Glutamatergic neuron (in vitro differentiated cells): ENCODE measurements around the gene HES2. TPM values are rescaled to one million over a fixed set of nuclear protein-coding genes. Genes with fewer than 3 reads are reported as not detected.

Experiments used
- DNase-seq: peaks from one replicate; pipeline ENCODE4 v3.0.0; 2022
- H3K27ac Mint-ChIP-seq: one replicate; pipeline ENCODE4 v1.8.0; 2020; ENCODE audit warnings: mild to moderate bottlenecking, mixed read lengths, inconsistent platforms; ENCODE audit not compliant: unreplicated experiment
- H3K27me3 Mint-ChIP-seq: one replicate; pipeline ENCODE4 v1.8.0; 2020; ENCODE audit warnings: mild to moderate bottlenecking, moderate library complexity, mixed read lengths, inconsistent platforms; ENCODE audit not compliant: unreplicated experiment
- H3K36me3 Mint-ChIP-seq: one replicate; pipeline ENCODE4 v1.8.0; 2020; ENCODE audit warnings: mild to moderate bottlenecking, mixed read lengths, inconsistent platforms; ENCODE audit not compliant: unreplicated experiment
- H3K4me1 Mint-ChIP-seq: one replicate; pipeline ENCODE4 v1.8.0; 2020; ENCODE audit warnings: mild to moderate bottlenecking, low read depth, mixed read lengths, inconsistent platforms; ENCODE audit not compliant: unreplicated experiment
- H3K4me3 Mint-ChIP-seq: one replicate; pipeline ENCODE4 v1.8.0; 2020; ENCODE audit warnings: mild to moderate bottlenecking, mixed read lengths, inconsistent platforms; ENCODE audit not compliant: unreplicated experiment
- H3K9me3 Mint-ChIP-seq: one replicate; pipeline ENCODE4 v1.8.0; 2020; ENCODE audit warnings: mild to moderate bottlenecking, moderate library complexity, mixed read lengths, inconsistent platforms; ENCODE audit not compliant: unreplicated experiment
- total RNA-seq: library from RNA; stranded (reverse); fragmentation: NEBNext Ultra II Directional; extraction: Animal tissue kit (Norgen Biotek cat#: 25700); gene quantifications from one replicate; pipeline ENCODE4 v1.2.1, GENCODE V29; 2021; ENCODE audit not compliant: unreplicated experiment
- TF ChIP-seq, protein P1 (sequence below): fragments of 200-600 bp; sonication (generic); IDR thresholded peaks from one replicate; pipeline ENCODE4 v1.5.0; 2021; ENCODE audit not compliant: partially characterized antibody, unreplicated experiment

Gene HES2
- total RNA-seq, 1 donor from 2014 or later: 54.6 TPM

DNA sequence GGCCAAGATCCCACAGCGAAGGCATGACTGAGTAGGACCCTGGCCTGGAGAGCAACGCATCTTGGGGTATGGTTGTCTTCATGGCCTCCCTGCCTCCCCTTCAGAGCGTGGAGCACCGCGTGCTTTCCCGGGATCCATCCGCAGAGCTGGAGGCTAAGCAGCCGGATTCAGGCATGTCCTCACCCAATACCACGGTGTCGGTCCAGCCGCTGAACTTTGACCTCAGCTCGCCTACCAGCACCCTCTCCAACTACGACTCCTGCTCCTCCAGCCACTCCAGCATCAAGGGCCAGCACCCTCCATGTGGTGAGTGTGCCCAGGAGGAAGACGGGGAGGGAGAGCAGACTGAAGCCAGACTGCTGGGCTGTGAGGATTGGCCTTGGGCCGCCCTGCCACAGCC lies 24.7 kb upstream of the HES2 start:
- TF ChIP-seq, protein P1, sequence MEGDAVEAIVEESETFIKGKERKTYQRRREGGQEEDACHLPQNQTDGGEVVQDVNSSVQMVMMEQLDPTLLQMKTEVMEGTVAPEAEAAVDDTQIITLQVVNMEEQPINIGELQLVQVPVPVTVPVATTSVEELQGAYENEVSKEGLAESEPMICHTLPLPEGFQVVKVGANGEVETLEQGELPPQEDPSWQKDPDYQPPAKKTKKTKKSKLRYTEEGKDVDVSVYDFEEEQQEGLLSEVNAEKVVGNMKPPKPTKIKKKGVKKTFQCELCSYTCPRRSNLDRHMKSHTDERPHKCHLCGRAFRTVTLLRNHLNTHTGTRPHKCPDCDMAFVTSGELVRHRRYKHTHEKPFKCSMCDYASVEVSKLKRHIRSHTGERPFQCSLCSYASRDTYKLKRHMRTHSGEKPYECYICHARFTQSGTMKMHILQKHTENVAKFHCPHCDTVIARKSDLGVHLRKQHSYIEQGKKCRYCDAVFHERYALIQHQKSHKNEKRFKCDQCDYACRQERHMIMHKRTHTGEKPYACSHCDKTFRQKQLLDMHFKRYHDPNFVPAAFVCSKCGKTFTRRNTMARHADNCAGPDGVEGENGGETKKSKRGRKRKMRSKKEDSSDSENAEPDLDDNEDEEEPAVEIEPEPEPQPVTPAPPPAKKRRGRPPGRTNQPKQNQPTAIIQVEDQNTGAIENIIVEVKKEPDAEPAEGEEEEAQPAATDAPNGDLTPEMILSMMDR: no peak
- peaks cover 3% of the 10 kb centered on the region for H3K9me3 Mint-ChIP-seq
- H3K4me3 Mint-ChIP-seq: no peak overlapping the region
- DNase-seq: no peak
- peaks cover 8% of the 10 kb centered on the region for H3K4me1 Mint-ChIP-seq
- no peak overlapping the region for H3K27ac Mint-ChIP-seq
- H3K36me3 Mint-ChIP-seq: no peaks in the 10 kb centered on the region
- peaks cover 11% of the 10 kb centered on the region for H3K27me3 Mint-ChIP-seq

DNA sequence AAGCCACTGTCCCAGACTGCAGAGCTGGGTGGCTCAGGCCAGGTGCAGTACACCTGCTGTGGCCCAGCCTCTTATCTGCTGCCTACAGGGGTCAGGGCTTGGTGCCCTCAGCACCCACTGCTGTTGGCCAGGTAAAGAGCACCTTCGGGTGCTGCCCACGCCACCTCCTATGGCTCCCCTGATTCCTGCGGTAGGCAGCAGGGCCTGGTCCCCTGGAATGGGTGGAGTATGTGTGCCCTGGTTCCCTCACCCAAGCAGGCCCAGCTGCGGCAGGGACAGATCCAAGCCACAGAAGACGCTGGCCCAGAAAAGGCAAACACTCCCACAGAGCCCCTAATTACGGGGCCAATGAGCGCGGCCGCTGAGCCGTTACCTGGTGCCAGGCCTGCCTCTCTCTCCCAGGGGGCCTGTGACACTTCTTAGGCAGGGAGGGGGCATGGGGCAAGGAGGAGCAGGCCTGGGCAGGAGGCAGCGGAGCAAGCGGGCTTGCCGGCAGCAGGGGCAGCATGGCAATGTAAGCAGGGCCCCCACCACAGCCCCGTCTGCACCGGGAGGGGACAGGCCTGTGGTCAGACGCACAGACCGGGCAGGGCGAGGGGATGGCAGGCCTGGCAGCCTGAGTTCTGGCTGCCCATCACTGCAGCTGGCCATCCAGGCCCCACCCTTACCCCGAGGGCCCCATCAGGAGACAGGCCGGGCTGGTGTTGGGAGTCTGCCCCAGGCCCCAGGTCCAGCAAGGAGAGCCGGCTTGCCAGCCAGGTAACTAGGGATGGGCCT lies 23.8 kb upstream of the HES2 start:
- no peak overlapping the region for H3K4me3 Mint-ChIP-seq
- TF ChIP-seq, protein P1: no peak
- peaks cover 11% of the 10 kb centered on the region for H3K27me3 Mint-ChIP-seq
- H3K9me3 Mint-ChIP-seq: peaks cover 3% of the 10 kb centered on the region
- DNase-seq: no peak
- H3K4me1 Mint-ChIP-seq: peaks cover 10% of the 10 kb centered on the region
- H3K27ac Mint-ChIP-seq: no peak overlapping the region
- H3K36me3 Mint-ChIP-seq: no peaks in the 10 kb centered on the region

DNA sequence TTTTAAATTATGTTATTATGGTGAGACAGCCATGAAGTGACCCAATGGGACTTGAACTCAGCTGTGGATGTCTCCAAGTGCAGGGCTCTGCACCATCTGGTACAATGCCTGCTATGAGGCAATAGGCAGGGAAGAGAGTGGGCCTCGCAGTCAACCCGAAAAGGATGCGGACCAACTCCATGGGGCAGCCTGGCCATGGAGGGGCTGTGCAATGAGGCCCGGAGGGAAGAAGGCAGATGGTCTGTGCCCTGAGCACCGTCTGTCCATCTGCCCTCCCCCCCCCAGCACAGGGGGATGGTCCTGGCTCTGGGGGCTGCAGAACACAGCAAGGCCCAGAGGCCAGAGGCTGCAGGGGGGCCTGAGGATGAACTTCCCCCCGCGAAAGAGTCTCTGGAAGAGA lies 21.9 kb upstream of the HES2 start:
- TF ChIP-seq, protein P1: no peak
- H3K4me1 Mint-ChIP-seq: peaks cover 18% of the 10 kb centered on the region
- peaks cover 3% of the 10 kb centered on the region for H3K9me3 Mint-ChIP-seq
- peak overlapping the region; percentile 60 for H3K4me3 Mint-ChIP-seq
- peaks cover 13% of the 10 kb centered on the region for H3K27me3 Mint-ChIP-seq
- no peak for DNase-seq
- peak overlapping the region; percentile 64 for H3K27ac Mint-ChIP-seq
- H3K36me3 Mint-ChIP-seq: no peaks in the 10 kb centered on the region

DNA sequence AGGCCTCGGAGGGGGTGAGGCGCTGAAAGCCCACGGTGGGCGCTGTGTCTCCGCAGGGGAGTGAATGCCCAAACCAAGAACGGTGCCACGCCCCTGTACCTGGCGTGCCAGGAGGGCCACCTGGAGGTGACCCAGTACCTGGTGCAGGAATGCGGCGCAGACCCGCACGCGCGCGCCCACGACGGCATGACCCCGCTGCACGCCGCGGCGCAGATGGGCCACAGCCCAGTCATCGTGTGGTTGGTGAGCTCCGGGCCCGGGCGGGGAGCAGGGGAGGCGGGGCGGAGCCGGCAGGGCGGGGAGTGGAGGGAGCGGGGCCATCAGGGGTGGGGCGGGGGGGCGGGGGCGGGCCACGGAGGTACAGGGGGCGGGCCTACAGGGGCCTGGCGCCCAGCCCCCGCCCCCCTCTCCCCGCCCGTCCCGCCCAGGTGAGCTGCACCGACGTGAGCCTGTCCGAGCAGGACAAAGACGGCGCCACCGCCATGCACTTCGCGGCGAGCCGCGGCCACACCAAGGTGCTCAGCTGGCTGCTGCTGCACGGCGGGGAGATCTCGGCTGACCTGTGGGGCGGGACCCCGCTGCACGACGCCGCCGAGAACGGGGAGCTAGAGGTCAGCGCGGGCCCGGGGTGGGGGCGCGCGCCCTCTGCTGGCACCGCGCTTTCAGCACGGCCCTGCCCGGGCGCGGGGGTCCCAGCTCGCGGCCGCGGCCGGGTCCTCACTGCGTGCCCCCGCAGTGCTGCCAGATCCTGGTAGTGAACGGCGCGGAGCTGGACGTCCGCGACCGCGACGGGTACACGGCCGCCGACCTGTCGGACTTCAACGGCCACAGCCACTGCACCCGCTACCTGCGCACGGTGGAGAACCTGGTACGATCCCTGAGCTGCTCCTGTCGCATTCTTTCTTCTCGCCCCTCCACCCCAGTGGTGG lies 20.7 kb upstream of the HES2 start:
- DNase-seq: peak; percentile 76
- Mint-ChIP-seq H3K4me1 (peaks cover 21% of the 10 kb centered on the region), H3K27me3 (peaks cover 10% of the 10 kb centered on the region), H3K36me3 (no peaks in the 10 kb centered on the region), H3K4me3 (peak overlapping the region; percentile 60), H3K9me3 (peaks cover 3% of the 10 kb centered on the region), H3K27ac (peak overlapping the region; percentile 64)
- TF ChIP-seq, protein P1: peak; percentile 59
